ENCODE results near the gene EFCAB6.

GRCh38 chr22:43852573-43853327, 40.6 kb upstream of the EFCAB6 start:
- no peak for TF ChIP-seq CSDC2 (CRISPR knock-in tag; IDR thresholded peaks at IDR 0.05)
- no peak for TF ChIP-seq ZFP3 (CRISPR knock-in tag; IDR thresholded peaks at IDR 0.05)
- no peak for TF ChIP-seq ZC3H10 (CRISPR knock-in tag; IDR thresholded peaks at IDR 0.05)

All from SK-N-SH treated with all-trans-retinoic acid at 6 μM for 48 hours (cell line).